DMS53 treated with DMSO at 0.1 percent for 48 hours (cell line): ENCODE measurements around the gene PRADC1.
"Not testable (repeated sequence)": the region's sequence is repeated elsewhere in the genome, so short reads cannot be mapped to it uniquely, and the experiment has no call there.

Experiments used
- DNase-seq: peaks from one replicate; lab custom pipeline; 2025; ENCODE audit not compliant: unreplicated experiment; lab: John Stamatoyannopoulos, UW

PRADC1 gene

GRCh38 chr2:73205611-73206010, 27.4 kb downstream of the PRADC1 start:
- no peak for DNase-seq

GRCh38 chr2:73203055-73203681, 29.9 kb downstream of the PRADC1 start:
- peak; percentile 38 for DNase-seq

- peak; percentile 28 for DNase-seq
Observed at GRCh38 chr2:73202156-73203054, 30.6 kb downstream of the PRADC1 start, which contains the start of gene NOTO. Gene NOTO, plus strand, starts transcription at chr2:73202574. Its CDS starts 93 bp downstream, at chr2:73202667.

GRCh38 chr2:73200281-73200680, 32.8 kb downstream of the PRADC1 start:
- DNase-seq: not testable (repeated sequence)

GRCh38 chr2:73197579-73197978, 35.5 kb downstream of the PRADC1 start:
- DNase-seq: no peak

- DNase-seq: no peak
Observed at GRCh38 chr2:73187549-73187948, 45.5 kb downstream of the PRADC1 start.

- no peak for DNase-seq
Observed at GRCh38 chr2:73185965-73186364, 47.1 kb downstream of the PRADC1 start.
